GM19328 (cell line): ENCODE measurements around the gene SYDE1.

Experiments used
- ATAC-seq: cut with Tn5 transposase; IDR thresholded peaks from one replicate; pipeline ENCODE4 v1.9.1; 2021; ENCODE audit warnings: mild to moderate bottlenecking, moderate library complexity; ENCODE audit not compliant: unreplicated experiment

The SYDE1 gene

GRCh38 chr19:15161028-15161984, 54.1 kb downstream of the SYDE1 start:
- no peak for ATAC-seq
